ENCODE measurements around the gene ZIM2.

DNA sequence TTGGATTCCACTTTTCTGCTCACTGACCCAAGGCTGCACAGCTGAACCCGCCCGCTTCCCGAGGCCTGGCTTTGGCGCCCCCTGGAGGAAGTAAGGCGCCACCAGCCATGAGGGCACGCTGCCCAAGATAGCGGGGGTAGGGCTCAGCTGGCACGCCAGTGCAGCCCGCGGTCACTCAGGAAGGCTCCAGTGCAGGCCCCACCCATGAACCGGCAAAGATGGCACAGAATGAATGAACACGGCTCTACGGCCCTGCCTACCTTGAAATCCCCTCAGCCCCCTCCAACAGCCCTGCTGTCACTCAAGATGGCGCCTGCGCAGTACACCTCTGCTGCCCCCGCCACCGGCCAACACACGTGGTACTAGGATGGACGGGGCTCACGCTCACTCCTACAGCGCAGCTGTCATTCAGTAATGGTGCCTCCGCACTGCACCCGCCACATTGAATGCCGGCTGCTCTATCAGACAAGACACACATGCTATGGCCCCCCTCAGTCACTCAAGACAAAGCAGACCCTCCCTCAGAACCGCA is 3.0 kb downstream of the ZIM2 start:
- TF ChIP-seq, protein P1, sequence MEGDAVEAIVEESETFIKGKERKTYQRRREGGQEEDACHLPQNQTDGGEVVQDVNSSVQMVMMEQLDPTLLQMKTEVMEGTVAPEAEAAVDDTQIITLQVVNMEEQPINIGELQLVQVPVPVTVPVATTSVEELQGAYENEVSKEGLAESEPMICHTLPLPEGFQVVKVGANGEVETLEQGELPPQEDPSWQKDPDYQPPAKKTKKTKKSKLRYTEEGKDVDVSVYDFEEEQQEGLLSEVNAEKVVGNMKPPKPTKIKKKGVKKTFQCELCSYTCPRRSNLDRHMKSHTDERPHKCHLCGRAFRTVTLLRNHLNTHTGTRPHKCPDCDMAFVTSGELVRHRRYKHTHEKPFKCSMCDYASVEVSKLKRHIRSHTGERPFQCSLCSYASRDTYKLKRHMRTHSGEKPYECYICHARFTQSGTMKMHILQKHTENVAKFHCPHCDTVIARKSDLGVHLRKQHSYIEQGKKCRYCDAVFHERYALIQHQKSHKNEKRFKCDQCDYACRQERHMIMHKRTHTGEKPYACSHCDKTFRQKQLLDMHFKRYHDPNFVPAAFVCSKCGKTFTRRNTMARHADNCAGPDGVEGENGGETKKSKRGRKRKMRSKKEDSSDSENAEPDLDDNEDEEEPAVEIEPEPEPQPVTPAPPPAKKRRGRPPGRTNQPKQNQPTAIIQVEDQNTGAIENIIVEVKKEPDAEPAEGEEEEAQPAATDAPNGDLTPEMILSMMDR (IDR thresholded peaks at IDR 0.05) = peak in 3 of 5 experiments; percentile 20 to 23 (median 22)
- no peak for TF ChIP-seq POLR2AphosphoS5 (IDR thresholded peaks at IDR 0.05)

Data from transverse colon (tissue), 4 donors.